ENCODE data around the gene ZBTB8A. TPM values are rescaled to one million over a fixed set of nuclear protein-coding genes. Genes with fewer than 3 reads are reported as not detected.

ZBTB8A gene
- total and polyA plus RNA-seq, 7 donors, result 1.8 to 10.8 (median 5.6) TPM

GRCh38 chr1:32647308-32648134 lies 108.3 kb downstream of the ZBTB8A start:
- no peak for DNase-seq
- Histone ChIP-seq H3K4me1 (peaks cover 0 to 38% (median 25%) of the 10 kb centered on the region in 4 donors), H3K4me3 (no peak overlapping the region), H3K9me3 (no peaks in the 10 kb centered on the region), H3K27ac (no peak overlapping the region), H3K27me3 (no peaks in the 10 kb centered on the region), H3K36me3 (peaks cover 0 to 9% (median 0%) of the 10 kb centered on the region in 4 donors)
- intact Hi-C loops (cut with DNase I), result no loop called here
- TF ChIP-seq POLR2AphosphoS5 (IDR thresholded peaks at IDR 0.05) (no peak), CTCF (IDR thresholded peaks at IDR 0.05) (no peak)
- 86 to 87% methylated on average over 6 of the region's 6 CpGs for WGBS, 2 donors

DNA sequence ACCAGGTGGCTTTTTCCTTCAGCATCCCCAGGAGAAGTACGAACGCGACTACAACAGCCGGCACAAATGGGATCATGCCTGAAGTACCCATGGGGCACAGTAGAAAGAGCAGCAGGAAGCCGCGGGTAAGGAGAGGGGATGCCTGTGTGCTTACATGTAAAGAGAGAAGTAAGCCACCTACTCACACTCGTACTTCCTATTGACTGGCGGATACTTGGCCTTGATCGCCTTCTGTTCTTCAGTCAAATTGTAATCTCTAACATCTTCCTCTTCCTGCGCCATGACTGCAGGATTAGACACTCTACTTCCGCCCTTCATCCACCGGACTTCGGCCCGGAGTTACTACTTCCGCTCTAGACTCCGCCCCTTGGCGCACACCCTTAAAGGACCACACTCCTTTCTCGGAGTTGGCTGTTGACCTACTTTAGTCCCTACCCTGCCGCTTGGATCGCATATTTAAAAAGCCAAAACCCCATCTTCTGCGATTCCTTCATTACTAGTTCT lies 111.1 kb downstream of the ZBTB8A start, which contains the start of gene ZBTB8OS:
ZBTB8OS (minus strand) TSS at position 303 of the 504 bp plus-strand sequence; CDS start at position 282, 21 bp downstream.
- peak within 1 kb of the TSS; percentile 63 to 77 (median 70) for H3K4me3 ChIP-seq
- WGBS, 2 donors, result 0 to 1% methylated on average over 21 of the region's 21 CpGs
- TF ChIP-seq POLR2AphosphoS5 (IDR thresholded peaks at IDR 0.05) (peak; percentile 71 to 88 (median 78)), POLR2A (IDR thresholded peaks at IDR 0.05) (peak; percentile 50 to 66), EP300 (IDR thresholded peaks at IDR 0.05) (no peak)
- H3K27me3 ChIP-seq, result no peaks in the 10 kb centered on the region
- H3K36me3 ChIP-seq, result peaks cover 0 to 34% (median 14%) of the 10 kb centered on the region in 4 donors
- H3K4me1 ChIP-seq, result peaks cover 0 to 60% (median 41%) of the 10 kb centered on the region in 4 donors
- H3K9me3 ChIP-seq, result no peaks in the 10 kb centered on the region
- intact Hi-C loops (cut with DNase I), result loop anchor here (2.0 to 5.0 kb wide), 3 partner anchors 52 to 167 kb away; partner anchors contain the start of genes S100PBP, SYNC and YARS1
- peak within 1 kb of the TSS; percentile 94 to 99 (median 97) for H3K27ac ChIP-seq
- peak; percentile 97 for DNase-seq

GRCh38 chr1:32650752-32651460 lies 111.7 kb downstream of the ZBTB8A start, which contains the start of gene RBBP4:
RBBP4 (plus strand) TSS chr1:32651208; CDS start chr1:32651307, 99 bp downstream.
- Histone ChIP-seq H3K27ac (peak within 1 kb of the TSS; percentile 94 to 99 (median 97)), H3K27me3 (no peaks in the 10 kb centered on the region), H3K4me3 (peak within 1 kb of the TSS; percentile 63 to 77 (median 70)), H3K9me3 (no peaks in the 10 kb centered on the region), H3K36me3 (peaks cover under 1 to 40% (median 14%) of the 10 kb centered on the region in 4 donors), H3K4me1 (peaks cover 0 to 62% (median 41%) of the 10 kb centered on the region in 4 donors)
- intact Hi-C loops (cut with DNase I), result loop anchor here (2.0 to 5.0 kb wide), 3 partner anchors 51 to 166 kb away; partner anchors contain the start of genes S100PBP, SYNC and YARS1
- DNase-seq, result peak; percentile 99
- TF ChIP-seq POLR2A (IDR thresholded peaks at IDR 0.05) (peak; percentile 86 to 88), EP300 (IDR thresholded peaks at IDR 0.05) (peak in 1 of 4 donors; percentile 38), CTCF (IDR thresholded peaks at IDR 0.05) (peak in 1 of 4 experiments; percentile 18), POLR2AphosphoS5 (IDR thresholded peaks at IDR 0.05) (peak; percentile 93 to 98 (median 96))
- 0% methylated on average over 67 of the region's 67 CpGs for WGBS, 2 donors

DNA sequence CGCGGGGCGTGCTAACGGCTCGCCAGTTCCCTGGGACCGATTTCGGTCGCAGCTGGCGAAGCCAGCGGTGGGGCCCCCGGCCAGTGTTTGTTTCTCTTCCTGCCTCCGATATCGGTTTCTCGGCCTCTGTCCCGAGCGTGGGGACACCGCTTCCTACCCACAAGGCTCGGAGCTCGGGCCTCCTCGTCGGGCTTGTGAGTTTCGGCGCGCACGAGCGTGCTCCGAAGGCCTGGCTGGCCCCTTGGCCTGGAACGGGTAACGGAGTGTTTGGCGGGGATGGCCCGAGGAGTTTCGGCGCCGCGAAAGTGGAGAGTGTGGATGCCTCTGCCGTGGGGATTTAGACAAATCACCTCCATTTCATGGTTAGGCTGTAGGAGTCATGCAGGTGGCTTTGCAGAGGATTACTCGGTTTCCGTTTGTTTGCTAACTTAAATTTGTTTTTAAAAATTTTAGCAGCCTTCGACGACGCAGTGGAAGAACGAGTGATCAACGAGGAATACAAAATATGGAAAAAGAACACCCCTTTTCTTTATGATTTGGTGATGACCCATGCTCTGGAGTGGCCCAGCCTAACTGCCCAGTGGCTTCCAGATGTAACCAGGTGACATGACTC lies 112.3 kb downstream of the ZBTB8A start:
- no peaks in the 10 kb centered on the region for H3K9me3 ChIP-seq
- H3K27ac ChIP-seq, result peak overlapping the region; percentile 94 to 99 (median 97)
- peaks cover 7 to 46% (median 14%) of the 10 kb centered on the region in 4 donors for H3K36me3 ChIP-seq
- H3K4me1 ChIP-seq, result peaks cover 0 to 63% (median 41%) of the 10 kb centered on the region in 4 donors
- intact Hi-C loops (cut with DNase I), result loop anchor here (2.0 to 5.0 kb wide), 3 partner anchors 51 to 165 kb away; partner anchors contain the start of genes S100PBP, SYNC and YARS1
- peak overlapping the region; percentile 63 to 77 (median 70) for H3K4me3 ChIP-seq
- H3K27me3 ChIP-seq, result no peaks in the 10 kb centered on the region
- WGBS, 2 donors, result 1% methylated on average over 43 of the region's 43 CpGs
- DNase-seq, result no peak
- TF ChIP-seq POLR2A (IDR thresholded peaks at IDR 0.05) (no peak), CTCF (IDR thresholded peaks at IDR 0.05) (no peak), EP300 (IDR thresholded peaks at IDR 0.05) (no peak), POLR2AphosphoS5 (IDR thresholded peaks at IDR 0.05) (no peak)
